GM19023 (cell line): ENCODE results near the gene CCDC88B.

ENCODE experiments used
- ATAC-seq: cut with Tn5 transposase; IDR thresholded peaks from one replicate; pipeline ENCODE4 v1.9.1; 2021; ENCODE audit warnings: mild to moderate bottlenecking, moderate library complexity; ENCODE audit not compliant: unreplicated experiment

The CCDC88B gene

DNA sequence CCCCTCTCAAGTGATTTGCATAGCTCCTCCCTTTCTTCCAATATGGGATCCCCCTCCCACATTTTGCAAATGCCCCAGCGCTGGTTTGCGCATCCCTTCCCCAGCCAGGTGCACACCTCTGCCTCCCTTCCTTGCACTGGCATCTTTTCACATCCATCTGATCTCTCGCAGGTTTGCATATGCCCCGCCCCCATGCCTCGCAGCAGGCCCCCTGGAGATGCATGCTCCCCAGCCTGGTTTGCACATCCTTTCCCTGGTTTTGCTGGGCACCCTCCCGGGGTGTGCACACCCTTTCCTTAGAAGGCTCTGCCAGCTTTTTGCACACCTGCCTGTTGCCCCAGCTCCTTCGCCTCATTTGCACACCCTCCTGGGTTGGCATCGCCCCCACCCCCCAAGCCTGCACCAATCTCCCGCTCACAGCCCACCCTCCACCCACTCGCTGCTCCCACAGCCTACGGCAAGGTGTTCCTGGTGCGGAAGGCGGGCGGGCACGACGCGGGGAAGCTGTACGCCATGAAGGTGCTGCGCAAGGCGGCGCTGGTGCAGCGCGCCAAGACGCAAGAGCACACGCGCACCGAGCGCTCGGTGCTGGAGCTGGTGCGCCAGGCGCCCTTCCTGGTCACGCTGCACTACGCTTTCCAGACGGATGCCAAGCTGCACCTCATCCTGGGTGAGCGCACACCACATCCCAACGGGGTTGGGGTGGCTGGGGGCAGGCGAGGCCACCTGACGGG, 19.9 kb downstream of the CCDC88B start:
- no peak for ATAC-seq

- ATAC-seq: no peak
These were observed 20.5 kb downstream of the CCDC88B start for GRCh38 chr11:64360448-64360921.

DNA sequence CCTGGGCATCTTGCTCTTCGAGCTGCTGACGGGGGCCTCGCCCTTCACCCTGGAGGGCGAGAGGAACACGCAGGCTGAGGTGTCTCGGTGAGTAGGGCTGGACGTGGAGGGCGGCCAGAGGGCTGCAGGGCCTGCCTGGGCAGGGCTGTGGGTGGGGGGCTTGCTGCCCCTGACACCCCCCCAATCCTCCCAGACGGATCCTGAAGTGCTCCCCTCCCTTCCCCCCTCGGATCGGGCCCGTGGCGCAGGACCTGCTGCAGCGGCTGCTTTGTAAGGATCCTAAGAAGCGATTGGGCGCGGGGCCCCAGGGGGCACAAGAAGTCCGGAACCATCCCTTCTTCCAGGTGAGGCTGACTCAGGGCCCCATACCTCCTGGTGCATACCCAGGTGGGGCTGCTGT, 21.7 kb downstream of the CCDC88B start:
- no peak for ATAC-seq

- ATAC-seq: no peak
These were observed 22.3 kb downstream of the CCDC88B start for GRCh38 chr11:64362339-64362738.

- ATAC-seq: no peak
These were observed 24.4 kb downstream of the CCDC88B start for GRCh38 chr11:64364435-64364834.

GRCh38 chr11:64364911-64365310, 24.9 kb downstream of the CCDC88B start:
- no peak for ATAC-seq

GRCh38 chr11:64366751-64367150, 26.7 kb downstream of the CCDC88B start:
- no peak for ATAC-seq

DNA sequence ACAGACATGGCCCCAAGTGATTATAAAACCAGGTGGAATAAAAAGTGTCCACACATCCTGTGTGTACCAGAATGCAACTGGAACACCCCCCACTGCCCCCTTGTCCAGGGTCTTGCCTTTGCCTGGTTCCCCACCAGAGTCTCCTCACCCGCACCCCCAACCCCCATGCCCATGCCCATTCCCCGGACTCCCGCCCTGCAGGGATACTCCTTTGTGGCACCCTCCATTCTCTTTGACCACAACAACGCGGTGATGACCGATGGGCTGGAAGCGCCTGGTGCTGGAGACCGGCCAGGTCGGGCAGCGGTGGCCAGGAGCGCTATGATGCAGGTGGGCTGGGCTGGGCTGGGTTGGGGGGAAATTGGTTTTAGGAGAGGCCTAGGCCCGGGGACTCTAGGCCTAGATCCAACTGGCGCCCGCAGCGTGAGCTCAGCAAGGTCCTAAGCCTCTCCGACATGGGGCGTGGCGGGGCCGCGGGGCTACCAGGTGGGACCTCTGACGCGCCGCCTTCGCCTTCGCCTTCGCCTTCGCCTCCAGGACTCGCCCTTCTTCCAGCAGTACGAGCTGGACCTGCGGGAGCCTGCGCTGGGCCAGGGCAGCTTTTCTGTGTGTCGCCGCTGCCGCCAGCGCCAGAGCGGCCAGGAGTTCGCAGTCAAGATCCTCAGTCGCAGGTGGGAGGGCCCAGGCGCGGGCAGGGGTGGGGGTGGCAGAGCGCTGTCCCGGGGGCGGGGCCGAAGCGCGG, 28.1 kb downstream of the CCDC88B start:
- ATAC-seq: no peak

GRCh38 chr11:64368673-64369074, 28.7 kb downstream of the CCDC88B start:
- ATAC-seq: no peak

DNA sequence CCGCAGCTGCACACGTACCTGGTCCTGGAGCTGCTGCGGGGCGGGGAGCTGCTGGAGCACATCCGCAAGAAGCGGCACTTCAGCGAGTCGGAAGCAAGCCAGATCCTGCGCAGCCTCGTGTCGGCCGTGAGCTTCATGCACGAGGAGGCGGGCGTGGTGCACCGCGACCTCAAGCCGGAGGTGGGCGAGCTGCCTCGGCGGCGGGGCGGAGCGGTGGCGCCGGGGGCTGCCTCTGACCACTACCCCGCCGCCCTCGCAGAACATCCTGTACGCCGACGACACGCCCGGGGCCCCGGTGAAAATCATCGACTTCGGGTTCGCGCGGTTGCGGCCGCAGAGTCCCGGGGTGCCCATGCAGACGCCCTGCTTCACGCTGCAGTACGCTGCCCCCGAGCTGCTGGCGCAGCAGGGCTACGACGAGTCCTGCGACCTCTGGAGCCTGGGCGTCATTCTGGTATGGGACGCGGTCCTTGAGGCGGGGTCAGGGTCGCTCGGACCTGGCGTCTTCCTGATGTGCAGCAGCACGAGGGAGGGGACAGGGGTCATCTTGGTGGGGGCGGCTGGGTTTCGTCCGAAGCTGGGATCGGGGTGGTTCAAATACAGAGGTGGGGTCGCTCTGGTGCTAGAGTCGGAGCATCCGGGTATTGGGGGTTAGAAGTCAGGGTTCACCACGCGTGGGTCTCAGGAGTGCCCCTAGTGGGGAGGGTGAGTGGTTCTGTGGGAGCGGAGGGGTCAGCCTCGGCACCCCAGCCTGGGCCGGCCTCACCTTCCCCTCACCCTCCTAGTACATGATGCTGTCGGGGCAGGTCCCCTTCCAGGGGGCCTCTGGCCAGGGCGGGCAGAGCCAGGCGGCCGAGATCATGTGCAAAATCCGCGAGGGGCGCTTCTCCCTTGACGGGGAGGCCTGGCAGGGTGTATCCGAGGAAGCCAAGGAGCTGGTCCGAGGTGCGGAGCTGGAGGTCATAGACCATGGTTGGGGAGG, 29.7 kb downstream of the CCDC88B start:
- ATAC-seq: no peak

GRCh38 chr11:64371201-64371600, 31.2 kb downstream of the CCDC88B start:
- no peak for ATAC-seq

DNA sequence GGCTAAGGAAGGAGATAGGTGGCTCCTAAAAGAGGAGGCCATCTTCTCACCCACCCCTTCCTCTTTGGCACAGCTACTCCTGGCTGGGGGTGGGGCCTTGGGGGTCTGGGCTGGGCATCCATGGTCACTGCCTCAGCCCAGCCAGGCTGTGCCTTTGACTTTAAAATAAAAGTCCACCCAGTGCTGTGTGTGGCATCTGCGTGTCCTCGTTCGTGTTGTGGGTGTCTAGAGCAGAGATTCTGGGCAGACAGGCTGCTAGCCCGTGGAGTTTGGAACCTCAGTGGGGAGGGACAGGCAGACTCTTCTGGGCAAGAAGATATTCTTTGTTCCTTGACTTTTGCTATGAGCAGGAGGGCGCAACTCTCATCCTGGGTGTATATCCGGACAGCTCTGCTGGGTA, 32.0 kb downstream of the CCDC88B start:
- ATAC-seq: no peak

DNA sequence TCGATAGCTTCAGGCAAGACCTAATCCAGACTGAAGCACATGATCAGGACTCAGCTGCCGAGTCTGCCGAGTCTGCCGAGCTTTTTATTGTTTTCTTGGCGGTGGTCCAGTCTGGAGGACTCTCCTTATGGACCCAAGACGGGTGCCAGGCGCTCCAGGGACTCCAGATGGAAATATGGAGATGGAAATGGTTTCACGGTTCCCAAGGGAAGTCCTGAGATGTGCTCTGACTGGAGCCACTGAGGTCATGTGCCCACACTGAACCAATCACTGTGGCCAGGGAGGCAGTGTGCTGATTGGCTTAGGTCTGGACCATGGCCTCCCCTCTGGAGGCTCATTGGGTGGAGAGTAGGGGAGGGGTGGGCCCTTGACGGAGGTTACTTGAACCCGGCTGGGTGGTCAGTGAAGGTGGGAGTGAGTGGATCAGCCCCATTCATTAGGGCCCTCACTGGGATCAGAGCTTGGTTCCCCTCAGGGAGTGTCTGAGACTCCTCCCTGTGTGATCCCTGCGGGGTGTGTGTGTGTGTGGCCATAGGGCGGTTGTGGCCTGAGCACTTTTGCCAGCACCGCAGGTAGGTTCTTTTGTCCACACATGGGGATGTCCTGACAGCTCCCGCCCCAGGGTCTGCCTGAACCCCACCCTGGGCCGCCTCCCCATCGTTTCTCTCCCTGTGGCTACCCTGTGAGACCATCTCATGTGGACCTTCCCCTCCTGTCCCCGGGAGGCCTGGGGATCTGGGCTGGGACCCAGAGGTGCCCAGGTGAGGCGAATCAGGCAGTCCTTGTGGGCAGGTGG, 33.0 kb downstream of the CCDC88B start:
- ATAC-seq: no peak

DNA sequence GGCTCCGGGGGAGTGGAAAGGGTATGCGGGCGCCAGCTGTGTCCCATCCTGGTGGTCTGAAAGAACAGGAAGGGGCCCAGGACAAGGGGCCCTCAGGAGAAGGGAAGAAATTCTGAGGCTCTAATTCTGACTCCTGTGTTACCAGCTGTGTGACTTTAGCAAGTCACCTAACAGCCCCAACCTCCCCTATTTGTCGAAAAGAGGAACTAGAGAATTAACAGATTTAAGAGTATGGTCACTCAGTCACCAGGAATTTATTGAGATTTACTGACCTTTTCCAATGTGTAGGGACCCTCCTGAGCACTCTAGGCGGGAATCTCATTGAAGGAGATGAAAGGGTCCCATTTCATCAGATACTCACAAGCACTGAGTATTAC, 33.6 kb downstream of the CCDC88B start:
- ATAC-seq: no peak

- ATAC-seq: no peak
These were observed 36.1 kb downstream of the CCDC88B start for GRCh38 chr11:64376071-64376470.

DNA sequence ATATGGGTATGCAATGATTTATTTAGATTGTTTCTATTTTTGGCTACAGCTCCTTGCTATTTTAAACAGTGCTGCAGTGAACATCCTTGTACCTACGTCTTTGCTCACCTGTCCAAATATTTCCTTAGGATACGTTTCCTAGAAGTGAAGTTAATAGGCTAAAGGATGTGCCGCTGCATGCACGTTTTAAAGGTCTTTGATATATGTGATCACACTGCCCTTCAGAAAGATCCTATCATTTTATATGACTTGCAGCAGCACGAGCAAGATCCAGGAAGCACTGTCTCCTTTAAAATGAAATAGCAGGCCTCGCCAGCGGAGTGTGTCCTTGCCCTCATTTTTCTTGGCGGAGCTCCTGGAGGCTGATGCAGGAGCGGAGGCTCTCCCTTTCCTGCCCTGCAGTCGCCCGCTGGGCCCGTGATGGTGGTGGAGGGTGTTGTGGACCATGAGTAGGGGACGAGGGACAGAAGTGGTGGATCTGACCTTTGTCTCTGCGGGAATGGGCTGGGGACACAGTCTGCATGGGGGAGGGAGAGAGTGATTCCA, 38.4 kb downstream of the CCDC88B start:
- ATAC-seq: no peak

DNA sequence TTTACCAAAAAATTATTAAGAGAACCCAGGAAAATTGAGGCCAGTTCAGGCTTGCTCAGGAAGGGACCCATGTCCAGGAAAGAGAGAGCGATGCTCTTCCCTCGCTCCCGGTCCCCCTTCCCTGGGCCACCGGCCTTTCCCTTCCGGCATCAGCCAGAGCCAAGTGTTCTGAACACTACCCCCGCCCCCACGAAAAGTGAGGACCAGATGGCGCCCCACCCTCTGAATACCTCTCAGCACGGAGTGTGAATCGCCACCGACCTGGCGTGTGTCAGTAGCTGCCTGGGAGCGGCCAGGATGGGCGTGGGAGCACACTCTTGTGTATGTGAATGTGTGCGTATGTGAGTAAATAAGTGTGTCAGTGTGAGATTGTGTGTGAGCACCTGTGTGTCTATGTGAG, 39.2 kb downstream of the CCDC88B start:
- ATAC-seq: no peak

- no peak for ATAC-seq
These were observed 40.1 kb downstream of the CCDC88B start for GRCh38 chr11:64379817-64380709.

GRCh38 chr11:64381350-64381749, 41.3 kb downstream of the CCDC88B start:
- ATAC-seq: no peak
